ENCODE data around the gene SPAG5.

DNA sequence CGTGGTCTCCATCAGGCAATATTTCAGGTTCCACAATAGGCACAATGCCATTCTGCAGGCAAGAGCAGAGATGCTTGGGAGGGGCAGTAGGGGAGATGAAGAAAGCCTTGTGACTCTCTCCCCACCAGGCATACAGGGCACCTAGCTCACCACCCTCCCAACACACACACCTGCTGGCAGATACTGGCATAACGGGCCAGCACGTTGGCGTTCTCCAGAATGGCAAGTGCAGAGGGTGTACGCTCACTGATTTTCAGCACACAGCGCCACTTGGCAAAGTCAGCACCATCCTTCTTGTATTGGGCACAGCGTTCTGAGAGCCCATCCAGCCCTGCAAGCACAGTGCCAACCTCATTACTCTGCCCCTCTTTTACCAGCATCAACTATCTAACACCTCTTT, 24.3 kb downstream of the SPAG5 start:
- TF ChIP-seq, protein P1, sequence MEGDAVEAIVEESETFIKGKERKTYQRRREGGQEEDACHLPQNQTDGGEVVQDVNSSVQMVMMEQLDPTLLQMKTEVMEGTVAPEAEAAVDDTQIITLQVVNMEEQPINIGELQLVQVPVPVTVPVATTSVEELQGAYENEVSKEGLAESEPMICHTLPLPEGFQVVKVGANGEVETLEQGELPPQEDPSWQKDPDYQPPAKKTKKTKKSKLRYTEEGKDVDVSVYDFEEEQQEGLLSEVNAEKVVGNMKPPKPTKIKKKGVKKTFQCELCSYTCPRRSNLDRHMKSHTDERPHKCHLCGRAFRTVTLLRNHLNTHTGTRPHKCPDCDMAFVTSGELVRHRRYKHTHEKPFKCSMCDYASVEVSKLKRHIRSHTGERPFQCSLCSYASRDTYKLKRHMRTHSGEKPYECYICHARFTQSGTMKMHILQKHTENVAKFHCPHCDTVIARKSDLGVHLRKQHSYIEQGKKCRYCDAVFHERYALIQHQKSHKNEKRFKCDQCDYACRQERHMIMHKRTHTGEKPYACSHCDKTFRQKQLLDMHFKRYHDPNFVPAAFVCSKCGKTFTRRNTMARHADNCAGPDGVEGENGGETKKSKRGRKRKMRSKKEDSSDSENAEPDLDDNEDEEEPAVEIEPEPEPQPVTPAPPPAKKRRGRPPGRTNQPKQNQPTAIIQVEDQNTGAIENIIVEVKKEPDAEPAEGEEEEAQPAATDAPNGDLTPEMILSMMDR (conservative IDR thresholded peaks at IDR 0.05), result no peak; the same call in 1 of the 2 replicates
- no peak for TF ChIP-seq ZFX (IDR thresholded peaks at IDR 0.05)
